RCC 7860 (cell line): ENCODE results near the gene RPS2.
"Not testable (repeated sequence)": the region's sequence is repeated elsewhere in the genome, so short reads cannot be mapped to it uniquely, and the experiment has no call there.

Experiments used
- DNase-seq: peaks from one replicate; pipeline ENCODE4 v3.0.0-alpha.2; 2015; ENCODE audit warnings: low spot score
- FAIRE-seq: peaks from 2 replicates; lab custom pipeline; 2012; peaks lifted over from hg19 to GRCh38; lab: Jason Lieb, UNC

The RPS2 gene

DNA sequence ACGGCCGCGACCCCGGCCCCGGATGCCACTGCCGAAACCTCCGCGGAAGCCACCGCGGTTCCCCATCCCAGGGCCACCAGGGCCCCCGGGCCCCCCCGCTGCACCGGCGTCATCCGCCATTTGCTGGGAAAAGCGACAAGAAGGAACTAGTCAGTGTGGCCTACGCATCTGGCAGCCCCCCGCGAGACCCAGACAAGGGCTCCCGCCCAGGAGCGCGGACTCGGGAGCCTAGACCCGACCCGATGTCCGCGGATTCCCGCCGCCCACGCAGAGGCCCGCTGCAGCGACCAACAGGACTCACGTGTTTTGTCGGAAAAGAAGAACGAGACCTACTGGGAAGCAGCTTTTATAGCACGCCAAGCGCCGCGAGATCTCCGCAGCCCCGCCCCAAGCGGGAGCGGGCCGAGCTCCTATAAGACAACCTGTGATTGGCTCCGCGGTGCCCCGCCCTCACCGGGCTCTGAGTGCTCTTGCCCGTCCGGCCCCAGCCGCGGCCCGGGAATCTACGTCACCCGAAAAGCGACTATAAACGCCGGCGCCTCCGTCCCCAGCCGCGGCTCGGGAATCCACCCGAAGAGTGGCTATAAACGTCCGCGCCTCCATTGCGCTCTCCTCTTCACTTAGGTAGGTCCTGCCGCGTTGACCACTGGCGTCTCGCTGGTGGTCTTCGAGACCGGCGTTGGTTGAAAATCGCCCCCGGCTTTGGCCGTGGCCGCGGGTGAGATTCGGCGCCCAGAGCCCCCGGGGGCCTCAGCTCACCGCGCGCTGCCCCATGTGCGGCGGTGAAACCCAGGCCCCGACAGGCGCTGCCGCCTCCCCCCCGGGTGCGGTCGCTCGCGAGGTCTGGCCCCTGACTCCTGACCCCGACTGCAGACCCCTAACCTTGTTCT lies at the start of gene RPS2:
TSS of gene RPS2 (minus strand) at position 321 of the 890 bp plus-strand sequence. CDS start at position 120, 201 bp downstream.
- peak; percentile 89 for FAIRE-seq
- DNase-seq = peak; percentile 97

DNA sequence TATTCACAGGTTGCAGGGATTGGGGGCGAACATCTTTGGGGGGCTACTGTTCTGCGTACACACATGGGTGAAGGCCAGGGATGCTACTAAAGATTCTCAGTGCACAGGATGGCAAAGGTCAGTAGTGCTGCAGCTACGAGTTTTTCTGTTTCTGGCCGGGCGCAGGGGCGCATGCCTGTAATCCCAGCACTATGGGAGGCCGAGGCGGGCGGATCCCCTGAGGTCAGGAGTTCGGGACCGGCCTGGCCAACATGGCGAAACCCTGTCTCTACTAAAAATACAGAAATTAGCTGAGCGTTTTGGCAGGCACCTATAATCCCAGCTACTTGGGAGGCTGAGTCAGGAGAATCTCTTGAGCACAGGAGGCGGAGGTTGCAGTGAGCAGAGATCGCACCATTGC lies 48.9 kb upstream of the RPS2 start:
- DNase-seq = no peak
- no peak for FAIRE-seq

DNA sequence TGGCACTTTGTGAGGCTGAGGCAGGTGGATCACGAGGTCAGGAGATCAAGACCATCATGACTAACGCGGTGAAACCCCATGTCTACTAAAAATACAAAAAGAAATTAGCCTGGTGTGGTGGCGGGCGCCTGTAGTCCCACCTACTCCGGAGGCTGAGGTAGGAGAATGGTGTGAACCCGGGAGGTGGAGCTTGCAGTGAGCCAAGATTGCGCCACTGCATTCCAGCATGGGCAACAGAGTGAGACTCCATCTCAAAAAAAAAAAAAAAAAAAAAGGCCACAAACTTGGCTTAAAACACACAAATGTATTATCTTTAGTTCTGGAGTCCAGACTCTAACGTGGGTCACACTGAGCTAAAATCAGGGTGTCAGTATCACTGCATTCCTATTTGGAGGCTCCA lies 47.1 kb upstream of the RPS2 start:
- FAIRE-seq, DNase-seq: not testable (repeated sequence)

DNA sequence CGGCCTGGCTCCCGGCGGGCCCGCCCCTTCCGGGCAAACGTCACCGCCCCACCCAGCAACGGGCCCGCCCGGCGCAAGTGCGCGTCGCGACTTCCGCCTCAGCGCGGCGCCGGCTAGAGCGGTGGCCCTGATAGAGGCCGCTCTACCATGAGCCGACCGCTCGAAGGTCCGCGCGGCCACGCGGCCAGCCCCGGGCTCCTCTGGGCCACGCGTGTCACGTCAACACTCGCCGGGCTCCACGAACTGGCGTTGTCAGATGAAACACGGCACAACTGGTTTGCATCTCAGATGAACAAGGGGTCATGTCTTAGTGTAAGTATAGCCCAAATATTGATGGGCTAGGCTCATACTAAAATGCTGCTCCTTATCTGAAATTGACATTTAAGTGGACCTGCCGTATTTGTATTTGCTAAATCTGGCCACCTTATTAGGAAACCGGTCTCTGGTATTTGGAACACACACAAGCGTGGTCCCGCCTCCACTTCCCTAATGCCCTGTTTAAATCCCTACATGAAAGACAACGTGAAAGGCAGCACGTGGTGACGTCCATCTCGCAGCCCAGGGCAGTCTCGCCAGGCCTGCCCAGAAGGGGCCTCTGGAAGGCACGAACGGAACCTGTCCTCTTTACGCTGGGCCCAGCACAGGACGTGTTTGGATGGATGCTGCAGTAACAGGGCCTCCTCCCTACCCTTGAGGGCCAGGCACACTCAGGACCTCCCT lies 45.3 kb upstream of the RPS2 start, which contains the start of gene ZNF598:
TSS of gene ZNF598 (minus strand) at position 31 of the 720 bp plus-strand sequence.
- no peak for FAIRE-seq

DNA sequence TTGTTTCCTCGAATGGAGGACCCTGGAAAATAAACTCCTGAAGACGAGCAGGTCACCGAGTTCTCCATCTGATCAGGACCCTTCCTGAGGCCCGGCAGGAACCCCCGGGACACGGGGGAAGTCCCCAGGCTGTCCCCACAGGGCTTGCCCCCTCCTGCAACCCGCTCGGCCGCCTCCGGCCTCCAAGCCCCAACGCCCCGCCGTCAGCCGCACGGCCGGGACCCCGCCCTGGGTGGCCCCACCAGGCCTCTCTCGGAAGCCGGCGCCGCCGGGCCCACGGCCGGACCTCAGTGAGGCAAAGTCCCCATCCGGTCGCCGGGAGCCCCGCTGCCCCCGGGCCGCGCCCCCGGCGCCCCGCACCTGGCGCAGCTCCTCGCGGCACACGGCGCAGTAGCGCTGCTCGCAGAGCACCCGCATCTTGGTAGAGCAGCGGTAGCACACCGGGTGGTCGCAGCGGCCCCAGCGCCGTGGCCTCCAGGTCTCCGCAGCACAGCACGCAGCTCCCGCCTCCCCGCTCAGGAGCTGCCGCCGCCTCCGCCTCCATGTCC lies 44.6 kb upstream of the RPS2 start:
- no peak for FAIRE-seq
- DNase-seq = no peak

More for the DNA sequence above, 45.3 kb upstream of the RPS2 start, which contains the start of gene ZNF598:
- peak; percentile 65 for DNase-seq

DNA sequence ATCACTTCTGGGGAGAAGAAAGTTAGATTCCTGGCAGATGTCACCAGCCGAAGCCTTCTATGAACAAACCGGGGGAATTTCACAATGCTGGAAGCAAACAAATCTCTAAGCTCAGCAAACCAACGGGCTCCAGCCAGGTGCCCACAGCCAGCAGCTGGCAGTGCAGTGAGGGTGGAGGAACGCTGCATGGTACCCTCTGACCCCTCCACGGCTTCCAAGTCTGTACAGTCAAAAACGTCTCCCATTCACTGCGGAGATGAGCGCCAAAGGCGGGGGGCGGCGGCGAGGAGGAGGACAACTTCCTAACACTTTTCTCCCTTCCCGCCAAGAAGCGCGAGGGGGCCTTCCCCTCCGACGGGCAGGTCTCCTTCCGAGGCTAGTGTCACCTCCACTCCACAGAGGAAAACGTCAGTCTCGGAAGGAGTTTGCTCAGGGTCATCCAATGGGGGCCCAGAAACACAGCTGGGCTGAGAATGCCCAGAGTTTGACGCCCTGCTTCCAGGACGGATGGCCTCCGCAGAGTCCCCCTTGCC lies 44.1 kb upstream of the RPS2 start:
- no peak for DNase-seq
- no peak for FAIRE-seq

DNA sequence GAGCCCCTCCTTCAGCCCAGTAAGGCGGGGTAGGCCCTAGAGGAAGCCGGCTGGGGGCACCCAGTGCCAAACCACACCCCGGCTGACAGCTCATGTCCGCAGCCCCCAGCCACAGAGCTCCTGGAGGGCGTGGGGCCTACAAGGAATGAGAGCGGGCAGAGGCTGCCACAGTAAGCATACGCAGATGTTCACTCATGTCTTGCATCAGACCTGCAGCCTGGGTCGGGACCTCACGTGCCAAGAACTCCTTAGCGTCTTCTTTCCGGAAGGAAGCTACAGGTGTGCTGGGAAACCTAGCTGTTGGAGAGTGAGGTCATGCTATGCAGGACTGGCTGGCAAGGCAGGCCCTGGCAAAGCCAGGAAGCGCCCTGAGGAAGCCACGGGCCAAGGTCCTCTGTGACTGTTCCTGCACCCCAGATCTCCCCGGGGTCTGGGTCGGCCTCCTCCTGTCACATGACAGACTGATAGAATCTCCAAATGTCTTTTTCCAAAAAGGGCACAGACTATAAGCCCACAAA lies 43.4 kb upstream of the RPS2 start:
- FAIRE-seq (no peak), DNase-seq (peak; percentile 12)

DNA sequence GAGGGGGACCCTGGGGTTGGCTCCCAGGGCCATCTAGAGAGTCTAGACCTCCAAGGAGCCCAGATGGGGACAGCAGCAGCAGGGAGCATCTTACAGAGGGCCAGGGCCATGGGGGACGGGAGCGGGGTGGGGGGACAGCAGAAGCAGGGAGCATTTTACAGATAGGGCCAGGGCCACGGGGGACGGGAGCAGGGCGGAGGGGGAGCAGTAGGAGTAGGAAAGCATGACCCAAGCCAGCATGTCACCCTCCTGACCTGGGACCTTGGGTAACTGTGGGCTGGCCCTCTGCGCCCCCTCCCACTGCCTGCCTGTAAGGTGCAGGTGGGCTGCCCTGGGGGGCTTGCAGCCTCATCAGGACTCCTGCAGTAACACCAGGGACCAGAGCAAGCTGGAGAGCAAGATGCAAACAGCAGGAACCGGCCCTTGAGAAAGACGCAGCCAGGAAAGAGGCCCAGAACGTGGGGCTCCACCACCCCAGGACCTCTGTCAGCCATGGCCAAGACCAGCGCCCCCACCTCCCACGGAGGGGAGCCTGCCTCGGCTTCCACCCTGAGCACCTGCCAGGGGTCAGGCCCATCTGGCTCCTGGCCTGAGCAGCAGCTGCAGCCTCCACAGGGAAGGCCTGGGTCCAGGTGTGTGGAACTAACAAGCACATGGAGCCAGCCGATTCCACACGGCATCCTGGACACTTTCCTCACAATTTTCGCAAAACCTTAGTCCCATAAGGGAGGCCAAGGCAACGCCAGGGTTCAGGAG lies 42.6 kb upstream of the RPS2 start:
- no peak for FAIRE-seq

DNA sequence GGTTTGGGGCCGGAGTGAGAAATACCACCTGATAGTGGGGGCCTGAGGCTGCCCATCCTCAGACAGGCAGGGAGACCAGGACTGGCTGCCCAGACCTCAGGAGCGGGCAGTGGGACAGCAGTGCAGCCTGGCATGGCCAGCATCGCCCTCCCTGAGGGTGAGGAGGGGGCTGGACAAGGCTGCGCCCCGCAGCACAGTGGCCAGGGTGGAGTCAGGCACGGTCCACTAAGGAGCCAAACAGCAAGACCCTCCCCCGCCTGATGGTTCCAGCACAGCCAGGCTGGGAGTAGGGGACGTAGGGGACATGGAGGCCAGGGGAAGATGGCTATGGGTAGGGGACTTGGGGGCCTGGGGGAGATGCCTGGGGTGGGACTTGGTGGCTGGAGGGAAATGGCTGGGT lies 41.7 kb upstream of the RPS2 start:
- FAIRE-seq = no peak
- no peak for DNase-seq

More for the DNA sequence above, 42.6 kb upstream of the RPS2 start:
- no peak for DNase-seq

DNA sequence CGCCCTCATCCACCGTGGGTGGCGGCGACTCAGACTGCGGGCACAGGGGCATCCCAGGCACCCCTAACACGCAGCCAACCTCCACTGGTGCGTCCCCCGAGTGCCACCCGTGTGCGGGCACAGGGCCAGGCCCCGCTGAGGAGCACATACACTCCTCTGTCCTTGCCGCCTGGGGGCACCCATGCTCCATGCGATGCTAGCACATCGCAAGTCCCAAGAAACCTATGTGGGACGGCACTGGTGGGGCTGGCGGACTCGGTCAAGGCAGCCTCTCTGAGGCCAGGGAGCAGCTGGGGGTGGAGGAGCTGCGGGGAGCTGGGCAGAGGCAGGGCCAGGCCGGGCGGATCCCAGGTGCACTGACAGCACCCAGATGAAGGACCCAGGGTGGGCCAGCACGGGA lies 41.0 kb upstream of the RPS2 start:
- FAIRE-seq (no peak), DNase-seq (no peak)

DNA sequence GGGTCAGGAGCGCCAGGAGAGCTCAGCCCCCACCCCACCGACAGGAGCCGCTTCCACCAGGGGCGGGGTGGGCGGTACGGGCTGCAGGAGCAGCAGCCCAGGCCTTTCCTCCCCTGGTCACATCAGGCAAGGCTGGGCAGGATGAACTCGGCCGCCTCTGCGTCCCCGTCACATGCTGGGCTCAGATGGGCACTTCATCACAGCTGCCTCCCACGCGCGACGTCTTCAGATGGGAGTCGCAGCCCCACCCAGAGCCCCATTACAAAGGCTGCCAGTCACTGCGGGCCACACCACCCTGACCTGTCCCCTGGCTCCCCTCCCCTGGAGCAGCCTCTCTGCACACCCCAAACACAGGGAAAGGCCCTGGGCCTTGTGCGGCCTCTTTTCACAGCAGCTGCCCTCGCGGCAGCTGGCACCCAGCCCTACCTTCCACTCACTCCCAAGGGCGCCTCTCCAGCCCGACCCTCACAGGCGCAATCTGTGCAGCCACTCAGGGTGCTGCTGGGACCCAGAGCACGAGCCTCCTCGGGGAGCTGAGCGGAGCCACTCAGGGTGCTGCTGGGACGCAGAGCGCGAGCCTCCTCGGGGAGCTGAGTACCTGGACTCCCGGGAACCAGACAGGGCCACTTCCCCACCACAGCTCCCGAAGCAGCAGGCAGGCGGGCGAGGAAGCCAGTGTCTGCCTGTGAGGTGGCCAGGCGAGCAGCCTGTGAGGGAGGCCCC lies 40.3 kb upstream of the RPS2 start:
- no peak for DNase-seq

DNA sequence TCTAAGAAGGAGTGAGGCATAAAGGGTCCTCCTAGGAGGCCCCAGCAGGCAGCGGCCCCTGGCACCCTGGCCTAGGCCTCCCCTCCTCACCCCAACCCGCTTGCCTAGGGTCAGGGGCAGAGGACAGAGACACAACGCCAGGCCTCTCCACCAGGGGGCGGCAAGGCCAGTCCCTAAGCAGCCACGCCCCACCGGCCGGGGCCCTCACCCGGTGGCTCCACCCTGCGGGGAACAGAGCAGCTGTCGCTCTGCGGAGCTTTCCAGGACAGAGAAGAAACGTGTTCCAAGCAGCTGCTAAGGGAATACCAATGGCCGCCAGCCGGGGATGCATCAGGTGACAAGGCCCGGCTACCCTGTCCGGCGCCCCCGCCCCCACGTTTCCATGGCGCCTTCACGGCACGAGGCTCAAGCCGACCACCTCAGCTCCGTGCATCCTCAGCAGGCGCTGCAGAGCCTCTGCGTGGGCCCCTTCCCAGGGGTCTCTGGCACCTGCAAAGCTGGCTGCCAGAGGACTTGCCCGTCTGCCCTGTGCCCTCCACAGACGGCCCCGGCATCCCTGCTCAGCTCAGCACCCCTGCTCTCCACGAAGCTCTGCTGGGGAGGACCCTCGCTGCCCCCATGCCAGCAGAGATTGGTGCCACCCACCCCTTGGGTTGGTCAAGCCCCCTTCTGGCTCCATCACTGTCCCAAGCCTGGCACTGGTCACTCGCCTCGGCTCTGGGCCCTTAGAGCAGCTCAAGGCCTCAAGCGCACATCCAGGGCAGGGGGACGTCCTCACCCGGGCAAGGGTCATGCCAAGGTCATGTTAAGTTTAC lies 39.4 kb upstream of the RPS2 start:
- FAIRE-seq (peak; percentile 21), DNase-seq (peak; percentile 72)

More for the DNA sequence above, 40.3 kb upstream of the RPS2 start:
- no peak for FAIRE-seq

DNA sequence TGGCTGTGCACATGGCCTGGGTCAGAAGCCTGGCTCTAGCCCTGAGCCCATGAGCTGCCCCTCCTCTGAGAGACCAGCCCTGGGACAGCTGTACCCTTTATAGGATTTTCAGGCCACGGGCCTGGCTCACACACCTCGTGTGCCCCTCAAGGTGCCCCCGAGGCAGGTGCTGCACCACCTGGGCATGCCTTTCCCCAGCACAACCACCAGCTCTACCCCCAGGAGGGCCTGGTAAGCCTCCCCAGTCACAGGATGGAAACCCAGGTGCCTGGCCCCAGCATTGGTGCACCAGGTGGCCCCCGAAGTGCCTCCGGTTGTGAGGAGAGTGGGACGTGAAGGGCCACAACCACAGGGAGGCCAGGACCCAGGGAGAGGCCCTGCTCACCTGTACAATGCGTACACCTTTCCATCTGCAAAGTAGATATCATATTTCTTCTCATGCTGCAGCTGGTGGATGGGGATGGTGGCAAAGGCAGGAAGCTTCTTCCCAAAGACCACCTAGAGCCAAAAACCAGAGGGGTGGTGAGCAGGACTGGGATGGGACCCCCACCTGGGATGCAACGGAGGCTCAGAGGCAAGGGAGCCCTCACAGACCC lies 38.7 kb upstream of the RPS2 start:
- no peak for DNase-seq
- no peak for FAIRE-seq

DNA sequence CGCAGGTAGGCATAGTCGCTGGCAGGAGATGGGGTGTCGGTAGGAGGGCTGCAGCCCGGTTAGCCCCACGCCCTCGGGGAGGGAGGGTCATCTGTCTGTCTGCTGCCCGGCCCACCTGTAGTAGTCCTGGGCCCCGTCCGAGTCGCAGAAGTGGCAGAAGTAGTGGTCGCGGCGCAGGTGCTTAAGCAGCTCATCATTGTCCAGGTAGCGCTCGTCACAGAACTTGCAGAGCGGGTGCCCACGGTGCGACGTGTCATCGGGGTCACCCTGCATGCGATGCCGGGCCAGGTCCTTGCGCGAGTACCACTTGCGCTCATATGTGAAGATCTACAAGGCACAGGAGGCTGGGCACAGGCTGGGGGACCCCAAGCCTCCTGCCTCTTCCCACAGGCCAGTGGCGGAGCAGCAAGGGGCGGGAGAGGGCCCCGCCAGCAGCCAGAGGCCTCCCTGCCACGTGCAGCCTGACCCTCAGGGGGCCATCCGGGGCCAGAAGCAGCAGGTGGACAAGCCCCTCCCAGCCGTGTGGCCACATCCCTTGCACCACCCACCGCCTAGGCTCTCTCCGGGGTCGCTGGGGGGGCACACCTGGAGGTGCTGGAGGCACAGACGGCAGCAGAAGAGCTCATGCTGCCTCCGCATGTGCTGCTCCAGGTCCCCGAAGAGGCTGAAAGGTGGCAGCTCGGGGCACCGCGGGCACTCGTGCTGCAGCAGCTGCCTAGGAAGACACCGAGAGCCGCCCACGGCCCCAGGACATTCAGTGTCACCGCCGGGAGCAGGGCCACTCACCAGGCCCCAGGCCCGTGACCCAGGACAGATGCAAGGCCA lies 38.0 kb upstream of the RPS2 start:
- DNase-seq (no peak), FAIRE-seq (no peak)

DNA sequence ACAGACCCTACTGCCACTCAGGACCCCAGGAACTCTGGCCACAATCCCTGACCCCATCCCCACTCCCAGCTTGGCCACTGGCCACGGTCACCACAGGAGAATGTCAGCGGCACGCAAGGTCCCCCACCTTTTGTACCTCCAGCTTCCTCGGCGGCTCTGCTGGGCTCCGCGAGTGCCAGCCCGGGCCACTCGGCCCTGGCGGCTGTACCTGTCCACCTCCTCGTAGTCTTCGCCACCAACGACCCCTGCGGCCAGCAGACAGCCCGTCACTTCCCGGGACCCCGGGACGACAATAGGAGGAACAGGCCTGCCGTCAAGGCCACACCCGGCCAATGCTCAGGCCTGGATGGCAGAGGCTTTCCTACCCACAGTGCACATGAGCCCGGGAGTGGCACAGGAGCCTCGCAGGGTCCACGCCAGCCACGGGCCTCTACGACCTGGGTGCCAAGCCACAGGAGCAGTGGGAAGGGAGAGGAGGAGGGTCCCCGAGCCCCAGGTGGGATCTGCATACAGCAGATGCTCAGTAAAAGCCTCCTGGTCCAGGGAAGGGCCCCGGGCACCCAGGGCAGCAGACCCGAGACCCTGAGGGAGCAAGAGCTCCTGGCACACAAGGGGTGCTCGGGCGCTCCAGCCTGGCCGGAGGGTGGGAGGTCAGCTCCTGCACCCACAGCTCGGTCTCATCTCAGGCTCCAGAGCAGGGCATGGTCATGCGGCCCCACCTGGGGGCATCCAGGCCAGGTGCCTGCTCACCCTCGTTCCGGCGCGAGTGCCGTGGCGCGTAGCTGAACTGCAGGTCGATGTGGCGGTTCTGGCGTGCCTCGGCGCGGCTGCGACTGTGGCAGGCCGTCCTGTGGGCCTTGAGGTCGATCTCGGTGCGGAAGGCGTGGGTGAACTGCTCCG lies 37.1 kb upstream of the RPS2 start:
- DNase-seq (no peak), FAIRE-seq (no peak)

DNA sequence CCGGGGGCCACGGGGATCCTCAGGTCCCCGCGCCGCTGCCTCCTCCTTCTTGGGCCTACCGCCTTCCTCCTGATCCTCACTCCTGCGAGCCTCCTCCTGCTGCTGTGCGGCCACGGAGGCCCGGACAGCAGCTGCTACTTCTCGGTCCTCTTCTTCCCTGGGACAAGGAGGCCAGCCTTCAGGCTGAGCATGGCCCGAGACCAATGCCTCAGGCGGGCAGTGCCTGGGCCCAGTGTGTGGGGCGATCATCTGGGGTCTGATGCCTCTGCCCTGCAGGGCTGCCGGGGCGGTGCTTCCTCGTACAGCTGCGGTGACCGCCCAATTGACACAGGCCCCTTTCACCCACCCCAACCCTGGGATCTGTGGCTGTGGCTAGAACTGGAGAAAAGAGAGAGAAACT lies 36.4 kb upstream of the RPS2 start:
- DNase-seq (no peak), FAIRE-seq (no peak)
